ENCODE data around the gene HIRA. TPM values are rescaled to one million over a fixed set of nuclear protein-coding genes. Genes with fewer than 3 reads are reported as not detected.

HIRA gene
- total and polyA plus RNA-seq, 9 of the 15 experiments (the other 6 are each of a cell fraction or from before 2014, with no cell fraction given): 0.96 to 132 (median 58.4) TPM

- TF ChIP-seq RERE (CRISPR knock-in tag; IDR thresholded peaks at IDR 0.05; ENCODE audit: borderline replicate concordance): no peak
- no peak for TF ChIP-seq SUPT5H (IDR thresholded peaks at IDR 0.05)
- TF ChIP-seq CHD2 (IDR thresholded peaks at IDR 0.05; ENCODE audit: low read depth, low read length): no peak
- TF ChIP-seq MAFG (tag; conservative IDR thresholded peaks at IDR 0.05): no peak
- no peak for TF ChIP-seq NFATC3 (IDR thresholded peaks at IDR 0.05)
- TF ChIP-seq ZKSCAN1 (IDR thresholded peaks at IDR 0.05; ENCODE audit: low read depth, low read length): no peak
- TF ChIP-seq STAG1 (CRISPR knock-in tag; IDR thresholded peaks at IDR 0.05; ENCODE audit: borderline replicate concordance): peak; percentile 46; the same call in 1 of the 2 replicates
- no peak; the same call in 1 of the 2 replicates for TF ChIP-seq PHF8 (IDR thresholded peaks at IDR 0.05; ENCODE audit: borderline replicate concordance, low read length)
- TF ChIP-seq POLR3G (IDR thresholded peaks at IDR 0.05; ENCODE audit: extremely low read depth, insufficient read length, insufficient replicate concordance): no peak
- peak; percentile 95; the same call in 1 of the 2 replicates for TF ChIP-seq ZC3H4 (CRISPR knock-in tag; IDR thresholded peaks at IDR 0.05; ENCODE audit: borderline replicate concordance)
- TF ChIP-seq LARP7 (IDR thresholded peaks at IDR 0.05): no peak
- no peak for TF ChIP-seq MIER1 (IDR thresholded peaks at IDR 0.05; ENCODE audit: low read depth)
- TF ChIP-seq ZNF134 (CRISPR knock-in tag; conservative IDR thresholded peaks at IDR 0.05): no peak
- TF ChIP-seq ETS1 (conservative IDR thresholded peaks at IDR 0.05; ENCODE audit: control insufficient read depth, low read depth, low read length): 0 out of 2 replicates have a peak, but pooled peaks have one; percentile 28
- no peak for TF ChIP-seq RBM34 (IDR thresholded peaks at IDR 0.05; ENCODE audit: borderline replicate concordance, insufficient read depth, low read length)
- no peak for TF ChIP-seq KLF10 (CRISPR knock-in tag; IDR thresholded peaks at IDR 0.05)
- TF ChIP-seq ATF3 (IDR thresholded peaks at IDR 0.05): no peak
- TF ChIP-seq ATF3 (CRISPR knock-in tag; conservative IDR thresholded peaks at IDR 0.05): no peak
- TF ChIP-seq ZBTB9 (CRISPR knock-in tag; IDR thresholded peaks at IDR 0.05): no peak
- TF ChIP-seq ZFP36 (IDR thresholded peaks at IDR 0.05; ENCODE audit: low read depth, low read length, partially characterized antibody): no peak
These were observed 46.2 kb downstream of the HIRA start (continued) for GRCh38 chr22:19385221-19385906.
